GM18858 (cell line): ENCODE data around the gene KCTD2.
"Not testable (repeated sequence)": the region's sequence is repeated elsewhere in the genome, so short reads cannot be mapped to it uniquely, and the experiment has no call there.

Source experiments
- ATAC-seq: cut with Tn5 transposase; IDR thresholded peaks from one replicate; pipeline ENCODE4 v1.9.1; 2021; ENCODE audit not compliant: unreplicated experiment

The KCTD2 gene

GRCh38 chr17:75046407-75047289 lies at the start of gene KCTD2, which contains the start of gene ATP5PD:
Gene KCTD2, plus strand, starts transcription at chr17:75047225. Its CDS starts 26 bp downstream, at chr17:75047251.
Gene ATP5PD, minus strand, starts transcription at chr17:75046969. Its CDS starts 4,319 bp downstream, at chr17:75042650.
- ATAC-seq: peak; percentile 84

DNA sequence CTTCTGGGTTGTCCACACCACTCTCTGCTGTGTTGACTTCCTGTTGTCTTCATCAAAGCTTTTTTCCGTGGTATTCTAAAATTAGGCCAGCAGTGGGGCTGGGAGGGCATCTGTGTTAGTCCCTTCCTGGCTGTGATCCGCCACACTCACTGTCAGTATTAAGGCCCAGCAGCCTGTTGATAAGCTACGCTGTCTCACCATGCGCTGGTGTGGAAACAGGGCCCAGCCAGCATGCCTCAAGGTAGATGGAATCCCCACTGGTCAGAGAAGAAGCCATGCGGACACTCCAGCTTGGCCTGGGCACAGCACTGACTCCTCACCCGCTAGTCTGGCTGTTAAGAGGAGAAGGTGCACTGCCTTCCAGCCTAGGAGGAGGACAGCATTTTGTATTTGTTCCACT lies 48.2 kb upstream of the KCTD2 start:
- ATAC-seq: no peak

DNA sequence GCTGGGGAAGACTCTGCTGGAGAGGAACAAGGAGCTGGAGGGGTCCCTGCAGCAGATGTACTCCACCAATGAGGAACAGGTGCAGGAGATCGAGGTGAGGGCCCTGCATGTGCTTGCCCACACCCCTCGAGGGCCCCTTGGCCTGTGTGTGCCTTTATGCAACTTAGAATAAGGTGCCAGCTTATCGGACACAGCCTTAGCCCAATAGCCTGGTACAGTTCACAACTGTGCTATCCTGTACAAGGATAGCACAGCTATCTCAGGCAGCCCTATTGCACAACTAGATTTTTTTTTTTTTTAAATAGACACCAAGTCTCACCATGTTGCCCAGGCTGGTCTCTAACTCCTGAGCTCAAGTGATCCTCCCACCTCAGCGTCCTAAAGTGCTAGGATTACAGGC lies 47.5 kb upstream of the KCTD2 start:
- ATAC-seq: no peak

- no peak for ATAC-seq
These were observed 44.8 kb upstream of the KCTD2 start for GRCh38 chr17:75001915-75002843.

GRCh38 chr17:75003070-75003956 lies 43.7 kb upstream of the KCTD2 start:
- no peak for ATAC-seq

- ATAC-seq: no peak
These were observed 43.1 kb upstream of the KCTD2 start for GRCh38 chr17:75003957-75004355.

- no peak for ATAC-seq
These were observed 42.7 kb upstream of the KCTD2 start for GRCh38 chr17:75004371-75004770.

- ATAC-seq: no peak
These were observed 41.7 kb upstream of the KCTD2 start for GRCh38 chr17:75005291-75005690.

GRCh38 chr17:75006084-75006483 lies 40.9 kb upstream of the KCTD2 start:
- ATAC-seq: not testable (repeated sequence)

DNA sequence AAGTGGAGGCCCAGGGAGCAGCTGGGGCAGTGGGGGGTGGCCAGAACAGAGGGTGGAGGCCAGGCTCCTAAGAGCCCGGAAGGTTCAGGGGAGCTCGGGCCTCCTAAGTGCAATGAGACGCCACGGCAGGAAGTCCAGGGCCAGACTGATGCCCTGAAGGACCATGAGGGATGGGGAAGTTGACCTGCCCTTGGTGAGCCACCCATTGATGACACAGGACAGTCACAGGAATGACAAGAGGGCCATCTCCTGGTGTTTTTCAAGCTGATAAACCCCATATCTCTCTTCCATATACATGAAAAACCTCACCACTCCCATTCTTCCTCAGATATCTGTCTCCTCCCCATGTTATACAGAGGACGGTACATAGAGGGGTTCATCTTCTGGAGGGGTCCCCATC lies 40.4 kb upstream of the KCTD2 start:
- ATAC-seq: no peak

GRCh38 chr17:75008373-75008772 lies 38.7 kb upstream of the KCTD2 start:
- no peak for ATAC-seq

DNA sequence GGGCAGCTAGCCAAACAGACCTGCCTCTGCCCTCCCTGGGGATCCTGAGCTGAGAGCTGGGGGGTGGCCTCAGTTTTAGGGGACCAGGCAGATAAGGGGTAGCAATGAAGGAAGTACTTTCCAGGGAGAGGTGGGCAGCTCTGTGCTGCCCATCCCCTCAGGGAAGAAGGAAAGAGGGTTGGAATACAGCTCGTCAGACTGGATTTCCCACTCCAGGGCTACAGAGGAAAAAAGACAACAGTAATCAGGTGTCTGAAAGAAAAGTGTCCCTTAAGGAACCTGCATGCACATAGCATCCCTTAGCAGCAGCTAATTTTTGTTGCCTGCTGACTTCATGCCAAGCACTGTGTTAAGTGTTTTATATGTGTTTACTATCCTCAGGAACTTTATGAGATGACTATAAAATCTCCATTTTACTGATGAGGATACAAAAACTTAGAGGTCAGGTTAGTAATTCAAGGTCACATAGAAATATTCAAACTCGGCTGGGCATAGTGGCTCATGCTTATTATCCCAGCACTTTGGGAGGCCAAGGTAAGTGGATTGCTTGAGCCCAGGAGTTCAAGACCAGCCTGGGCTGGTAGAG lies 37.8 kb upstream of the KCTD2 start:
- no peak for ATAC-seq

DNA sequence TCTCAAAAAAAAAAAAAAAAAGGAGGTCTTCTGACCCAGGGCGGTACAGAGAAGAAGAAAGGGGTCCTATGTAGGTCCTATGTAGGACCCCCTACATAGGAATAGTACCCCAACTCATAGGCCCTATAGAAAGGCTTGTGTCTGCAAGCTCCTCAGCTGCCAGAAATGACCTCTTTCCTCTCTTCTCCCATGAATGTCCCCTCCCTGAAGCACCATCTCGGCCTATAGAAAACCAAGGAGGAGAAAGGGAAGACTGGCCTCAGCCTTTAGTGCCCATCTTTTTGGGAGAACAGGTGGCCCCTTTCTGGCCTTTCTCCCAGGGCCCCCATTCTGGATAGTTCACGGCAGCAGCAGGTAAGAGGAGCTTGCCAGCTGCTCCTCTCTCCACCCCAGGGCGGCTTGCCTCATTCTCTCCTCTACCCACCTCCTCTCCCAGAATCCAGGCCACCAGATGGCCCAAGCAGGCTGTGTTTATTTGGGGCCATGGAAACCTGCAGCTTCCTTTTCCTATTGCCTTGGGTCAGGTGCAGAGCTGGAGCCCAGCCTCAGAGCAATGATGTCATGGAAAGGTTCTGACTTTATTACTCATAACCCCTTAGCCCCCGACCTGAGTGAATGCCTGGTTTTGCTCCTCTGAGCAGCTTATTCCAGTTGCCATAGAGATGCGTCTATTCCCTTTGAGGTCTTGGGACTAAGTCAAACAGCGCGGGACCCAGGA lies 36.2 kb upstream of the KCTD2 start:
- ATAC-seq: no peak

DNA sequence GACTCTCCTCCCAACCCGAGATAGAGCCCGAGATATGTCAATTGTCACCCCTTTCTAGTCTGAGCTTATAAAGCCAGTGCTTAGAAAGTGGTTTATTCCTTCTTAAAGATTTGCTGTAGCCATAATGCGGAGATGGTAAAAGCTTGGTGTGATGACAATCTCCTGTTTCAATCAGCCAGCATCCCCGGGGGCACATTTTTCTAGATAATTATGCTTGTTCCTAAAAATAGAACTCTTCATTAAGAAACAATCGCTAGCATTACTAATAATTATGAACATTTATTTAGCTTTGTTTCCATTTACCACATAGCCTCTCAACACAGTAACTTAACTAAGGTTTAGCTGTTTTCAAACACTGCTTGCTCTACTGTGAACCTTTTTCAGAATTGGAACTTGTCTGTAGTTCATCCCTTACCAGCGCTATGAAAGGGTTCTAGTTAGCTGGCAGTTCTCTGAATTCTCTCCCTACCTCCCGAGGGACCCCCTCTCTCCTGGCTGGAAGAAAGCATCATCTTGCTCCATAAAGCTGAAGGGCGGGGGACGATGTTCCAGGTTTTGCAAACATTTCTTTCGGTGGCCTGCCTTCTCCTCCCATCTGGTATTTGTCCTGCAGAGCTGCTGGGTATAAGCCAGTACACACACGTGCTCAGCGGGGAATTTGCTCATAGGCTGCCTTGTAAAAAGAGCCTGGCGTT lies 35.5 kb upstream of the KCTD2 start:
- no peak for ATAC-seq

- no peak for ATAC-seq
These were observed 35.0 kb upstream of the KCTD2 start for GRCh38 chr17:75012096-75012345.

DNA sequence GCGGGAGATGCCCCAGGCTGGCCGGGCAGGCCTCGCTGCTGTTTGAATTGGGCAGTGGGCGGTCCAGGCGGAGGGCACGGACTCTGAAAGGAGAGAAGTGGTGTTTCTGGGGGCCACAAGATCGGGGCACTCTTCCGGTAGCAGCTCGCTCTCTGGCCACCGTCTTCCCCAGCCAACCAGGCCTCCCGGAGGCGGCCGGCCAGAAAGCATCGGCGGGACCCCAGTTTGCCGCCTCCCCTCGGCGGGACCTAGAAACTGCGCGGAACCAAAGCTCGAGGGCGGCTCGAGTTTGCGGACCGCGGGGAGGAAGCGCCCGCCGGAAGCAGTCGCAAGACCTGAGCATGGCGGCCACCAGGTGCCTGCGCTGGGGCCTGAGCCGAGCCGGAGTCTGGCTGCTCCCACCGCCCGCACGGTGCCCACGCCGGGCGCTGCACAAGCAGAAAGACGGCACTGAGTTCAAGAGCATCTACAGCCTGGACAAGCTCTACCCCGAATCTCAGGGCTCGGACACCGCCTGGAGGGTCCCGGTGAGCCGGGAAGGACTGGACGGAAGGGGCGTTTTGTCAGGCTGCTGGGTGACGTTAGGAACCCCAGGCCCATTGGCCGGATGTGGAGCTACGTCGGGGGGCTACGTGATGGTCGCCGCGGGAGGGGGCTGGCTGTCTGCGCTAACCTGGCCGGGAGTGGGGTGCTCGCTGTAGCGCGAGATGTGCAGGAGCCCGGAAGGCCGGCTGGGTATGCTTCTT lies 34.5 kb upstream of the KCTD2 start, which contains the start of gene MRPL58:
TSS of gene MRPL58 (plus strand) at position 325 of the 746 bp plus-strand sequence. CDS start at position 342, 17 bp downstream.
- ATAC-seq: peak; percentile 79

- ATAC-seq: no peak
These were observed 33.9 kb upstream of the KCTD2 start for GRCh38 chr17:75013092-75013559.

DNA sequence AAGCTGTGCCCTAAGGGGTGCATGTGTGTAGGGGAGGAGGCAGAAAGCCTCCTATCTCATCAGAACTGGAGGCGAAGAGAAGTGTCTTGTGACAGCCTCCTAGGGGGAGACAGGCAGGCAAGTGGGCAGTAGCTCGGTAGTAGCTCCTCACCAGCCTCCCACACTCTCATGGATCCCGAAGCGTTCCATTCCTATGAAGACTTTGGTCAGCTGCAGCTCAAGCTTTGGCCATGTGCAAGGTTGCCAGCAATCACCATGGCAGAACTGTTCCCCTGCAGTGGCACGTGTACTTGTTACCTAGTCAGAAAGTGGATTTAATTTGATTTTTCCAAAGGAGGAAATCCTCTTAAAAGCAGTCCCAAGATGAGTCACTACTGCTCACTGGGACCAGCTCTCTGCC lies 27.9 kb upstream of the KCTD2 start:
- ATAC-seq: no peak
